ENCODE results near the gene RNU6-1.

DNA sequence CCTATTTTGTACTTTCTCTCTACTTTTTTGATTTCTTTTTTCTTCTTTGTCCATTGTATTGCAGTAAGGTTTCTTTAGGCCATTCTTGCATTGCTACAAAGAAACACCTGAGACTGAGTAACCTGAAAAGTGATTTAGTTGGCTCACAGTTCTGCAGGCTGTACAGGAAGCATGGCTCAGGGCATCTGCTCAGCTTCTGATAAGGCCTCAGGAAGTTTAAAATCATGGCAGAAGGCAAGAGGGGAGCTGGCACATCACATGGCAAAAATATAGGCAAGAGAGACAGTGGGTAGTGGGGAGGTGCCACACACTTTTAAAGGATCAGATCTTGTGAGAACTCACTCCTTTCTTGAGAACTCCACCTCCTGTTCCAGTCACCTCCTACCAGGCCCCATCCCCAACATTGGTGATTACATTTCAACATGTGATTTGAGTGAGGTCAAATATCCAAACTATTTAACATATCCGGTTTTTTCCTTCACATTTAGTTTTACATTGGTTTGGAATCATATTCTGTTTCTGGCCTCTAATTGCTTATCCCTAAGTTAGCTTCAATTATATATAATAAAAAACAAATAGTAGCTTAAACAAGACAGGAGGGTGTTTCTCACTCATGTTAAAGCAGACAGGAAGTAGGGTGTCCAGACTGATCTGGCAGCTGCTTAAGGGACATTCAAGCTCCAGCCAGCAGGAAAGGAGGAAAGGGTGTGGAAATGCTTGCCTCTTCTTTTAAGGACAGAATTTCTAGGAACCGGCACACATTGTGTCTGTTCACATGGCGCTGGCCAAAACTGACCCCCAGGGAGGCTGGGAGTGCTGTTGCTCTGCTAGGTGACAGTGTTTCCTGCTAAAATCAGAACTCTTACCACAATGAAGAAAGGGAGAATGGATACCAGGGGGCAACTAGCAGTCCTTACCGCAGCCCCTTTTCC, 43.4 kb downstream of the RNU6-1 start:
- TF ChIP-seq, protein P1, sequence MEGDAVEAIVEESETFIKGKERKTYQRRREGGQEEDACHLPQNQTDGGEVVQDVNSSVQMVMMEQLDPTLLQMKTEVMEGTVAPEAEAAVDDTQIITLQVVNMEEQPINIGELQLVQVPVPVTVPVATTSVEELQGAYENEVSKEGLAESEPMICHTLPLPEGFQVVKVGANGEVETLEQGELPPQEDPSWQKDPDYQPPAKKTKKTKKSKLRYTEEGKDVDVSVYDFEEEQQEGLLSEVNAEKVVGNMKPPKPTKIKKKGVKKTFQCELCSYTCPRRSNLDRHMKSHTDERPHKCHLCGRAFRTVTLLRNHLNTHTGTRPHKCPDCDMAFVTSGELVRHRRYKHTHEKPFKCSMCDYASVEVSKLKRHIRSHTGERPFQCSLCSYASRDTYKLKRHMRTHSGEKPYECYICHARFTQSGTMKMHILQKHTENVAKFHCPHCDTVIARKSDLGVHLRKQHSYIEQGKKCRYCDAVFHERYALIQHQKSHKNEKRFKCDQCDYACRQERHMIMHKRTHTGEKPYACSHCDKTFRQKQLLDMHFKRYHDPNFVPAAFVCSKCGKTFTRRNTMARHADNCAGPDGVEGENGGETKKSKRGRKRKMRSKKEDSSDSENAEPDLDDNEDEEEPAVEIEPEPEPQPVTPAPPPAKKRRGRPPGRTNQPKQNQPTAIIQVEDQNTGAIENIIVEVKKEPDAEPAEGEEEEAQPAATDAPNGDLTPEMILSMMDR (IDR thresholded peaks at IDR 0.05), result no peak
- no peak for TF ChIP-seq POLR2A (IDR thresholded peaks at IDR 0.05)
- TF ChIP-seq POLR2AphosphoS5 (IDR thresholded peaks at IDR 0.05), result peak in 1 of 2 donors; percentile 31

Measured in upper lobe of left lung (tissue), 4 donors.